ENCODE measurements around the gene GMCL1. TPM values are rescaled to one million over a fixed set of nuclear protein-coding genes. Genes with fewer than 3 reads are reported as not detected.

The GMCL1 gene
- total and polyA plus RNA-seq, 2 of the 13 experiments (the other 11 are each of a cell fraction or from before 2014, with no cell fraction given): 18.7 to 24.0 TPM

DNA sequence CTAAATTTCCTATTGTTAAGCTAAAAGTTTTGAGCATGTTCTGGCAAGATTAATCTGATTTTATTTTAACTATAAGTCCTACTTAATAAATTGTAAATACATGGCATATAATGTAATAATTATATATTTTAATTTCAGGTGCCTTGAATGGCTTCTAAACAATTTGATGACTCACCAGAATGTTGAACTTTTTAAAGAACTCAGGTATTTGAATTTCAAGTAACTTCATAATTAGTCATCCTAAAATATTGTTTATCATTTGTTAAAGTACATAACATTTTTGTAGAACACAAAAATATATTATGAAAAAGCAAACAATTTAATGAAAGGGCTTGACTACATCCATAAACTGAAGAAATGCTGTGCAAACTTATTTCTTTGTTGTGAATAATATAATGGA lies 14.5 kb downstream of the GMCL1 start:
- no peaks in the 10 kb centered on the region for H4K20me1 ChIP-seq (ENCODE audit: insufficient read depth, low read length)
- H3K27ac ChIP-seq (ENCODE audit: extremely low read length, insufficient read depth, low read length): no peak overlapping the region
- peaks cover 17 to 65% of the 10 kb centered on the region in 2 experiments for H3K36me3 ChIP-seq (replicated peaks in 1 of 2; ENCODE audit: control insufficient read depth in 1 of 2, insufficient read depth in 2 of 2, low read length in 2 of 2)
- FAIRE-seq (no peak), DNase-seq (ENCODE audit: low spot score) (no peak), ATAC-seq (no peak)
- no peak overlapping the region for H3K4me3 ChIP-seq (replicated peaks in 1 of 3; ENCODE audit: insufficient read depth in 1 of 3, low read depth in 2 of 3, low read length in 3 of 3)
- in situ Hi-C loops (cut with HindIII; ENCODE audit: extremely low pct_ligation_motif_present, low pct_unique_long_range_greater_than_20kb): no loop called here
- intact Hi-C loops (cut with micrococcal nuclease; ENCODE audit: unreplicated experiment): no loop called here
- no peak overlapping the region for H3K4me2 ChIP-seq (ENCODE audit: low read depth, low read length)
- no TSS peak for BruUV-seq (replicated peaks)
- ChIA-PET POLR2A (no interaction called here), CTCF (ENCODE audit: low intra/inter-chr PET ratio, low total read pairs) (no interaction called here)
- H3K79me2 ChIP-seq (ENCODE audit: insufficient read depth, low read length): no peaks in the 10 kb centered on the region
- no peaks in the 10 kb centered on the region for H3K27me3 ChIP-seq (ENCODE audit: control insufficient read depth in 1 of 2, insufficient read depth in 2 of 2, low read length in 2 of 2)
- no peaks in the 10 kb centered on the region for H3K9me3 ChIP-seq (ENCODE audit: low read length)
- no peak overlapping the region for H2AFZ ChIP-seq (ENCODE audit: low read length)
- H3K4me1 ChIP-seq (ENCODE audit: insufficient read depth, low read length): no peaks in the 10 kb centered on the region
- H3K9ac ChIP-seq (ENCODE audit: insufficient read depth, low read depth, low read length): no peak overlapping the region
- TF ChIP-seq MAFF (IDR thresholded peaks at IDR 0.05; ENCODE audit: low read depth, low read length) (peak; percentile 56), MAFK (conservative IDR thresholded peaks at IDR 0.05 in 1 of 2, IDR thresholded peaks at IDR 0.05 in 1 of 2; ENCODE audit: low read length in 2 of 2) (peak; percentile 65 to 75; a peak in 3 of 4 replicates), SMAD9 (CRISPR knock-in tag; IDR thresholded peaks at IDR 0.05) (no peak), ZNF674 (CRISPR knock-in tag; IDR thresholded peaks at IDR 0.05; ENCODE audit: low read depth) (no peak), ZNF652 (CRISPR knock-in tag; IDR thresholded peaks at IDR 0.05; ENCODE audit: borderline replicate concordance, low read depth) (no peak), MTF1 (CRISPR knock-in tag; IDR thresholded peaks at IDR 0.05) (no peak), SOX13 (IDR thresholded peaks at IDR 0.05) (no peak), SOX13 (CRISPR knock-in tag; conservative IDR thresholded peaks at IDR 0.05 in 1 of 2, IDR thresholded peaks at IDR 0.05 in 1 of 2) (no peak), TGIF2 (CRISPR knock-in tag; IDR thresholded peaks at IDR 0.05) (no peak), NCOA2 (CRISPR knock-in tag; IDR thresholded peaks at IDR 0.05) (no peak), FOXJ3 (CRISPR knock-in tag; IDR thresholded peaks at IDR 0.05; ENCODE audit: borderline replicate concordance) (no peak)
- TF ChIP-seq, protein P1, sequence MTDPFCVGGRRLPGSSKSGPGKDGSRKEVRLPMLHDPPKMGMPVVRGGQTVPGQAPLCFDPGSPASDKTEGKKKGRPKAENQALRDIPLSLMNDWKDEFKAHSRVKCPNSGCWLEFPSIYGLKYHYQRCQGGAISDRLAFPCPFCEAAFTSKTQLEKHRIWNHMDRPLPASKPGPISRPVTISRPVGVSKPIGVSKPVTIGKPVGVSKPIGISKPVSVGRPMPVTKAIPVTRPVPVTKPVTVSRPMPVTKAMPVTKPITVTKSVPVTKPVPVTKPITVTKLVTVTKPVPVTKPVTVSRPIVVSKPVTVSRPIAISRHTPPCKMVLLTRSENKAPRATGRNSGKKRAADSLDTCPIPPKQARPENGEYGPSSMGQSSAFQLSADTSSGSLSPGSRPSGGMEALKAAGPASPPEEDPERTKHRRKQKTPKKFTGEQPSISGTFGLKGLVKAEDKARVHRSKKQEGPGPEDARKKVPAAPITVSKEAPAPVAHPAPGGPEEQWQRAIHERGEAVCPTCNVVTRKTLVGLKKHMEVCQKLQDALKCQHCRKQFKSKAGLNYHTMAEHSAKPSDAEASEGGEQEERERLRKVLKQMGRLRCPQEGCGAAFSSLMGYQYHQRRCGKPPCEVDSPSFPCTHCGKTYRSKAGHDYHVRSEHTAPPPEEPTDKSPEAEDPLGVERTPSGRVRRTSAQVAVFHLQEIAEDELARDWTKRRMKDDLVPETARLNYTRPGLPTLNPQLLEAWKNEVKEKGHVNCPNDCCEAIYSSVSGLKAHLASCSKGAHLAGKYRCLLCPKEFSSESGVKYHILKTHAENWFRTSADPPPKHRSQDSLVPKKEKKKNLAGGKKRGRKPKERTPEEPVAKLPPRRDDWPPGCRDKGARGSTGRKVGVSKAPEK (CRISPR knock-in tag; IDR thresholded peaks at IDR 0.05; ENCODE audit: borderline replicate concordance): no peak
- TF ChIP-seq, protein P2, sequence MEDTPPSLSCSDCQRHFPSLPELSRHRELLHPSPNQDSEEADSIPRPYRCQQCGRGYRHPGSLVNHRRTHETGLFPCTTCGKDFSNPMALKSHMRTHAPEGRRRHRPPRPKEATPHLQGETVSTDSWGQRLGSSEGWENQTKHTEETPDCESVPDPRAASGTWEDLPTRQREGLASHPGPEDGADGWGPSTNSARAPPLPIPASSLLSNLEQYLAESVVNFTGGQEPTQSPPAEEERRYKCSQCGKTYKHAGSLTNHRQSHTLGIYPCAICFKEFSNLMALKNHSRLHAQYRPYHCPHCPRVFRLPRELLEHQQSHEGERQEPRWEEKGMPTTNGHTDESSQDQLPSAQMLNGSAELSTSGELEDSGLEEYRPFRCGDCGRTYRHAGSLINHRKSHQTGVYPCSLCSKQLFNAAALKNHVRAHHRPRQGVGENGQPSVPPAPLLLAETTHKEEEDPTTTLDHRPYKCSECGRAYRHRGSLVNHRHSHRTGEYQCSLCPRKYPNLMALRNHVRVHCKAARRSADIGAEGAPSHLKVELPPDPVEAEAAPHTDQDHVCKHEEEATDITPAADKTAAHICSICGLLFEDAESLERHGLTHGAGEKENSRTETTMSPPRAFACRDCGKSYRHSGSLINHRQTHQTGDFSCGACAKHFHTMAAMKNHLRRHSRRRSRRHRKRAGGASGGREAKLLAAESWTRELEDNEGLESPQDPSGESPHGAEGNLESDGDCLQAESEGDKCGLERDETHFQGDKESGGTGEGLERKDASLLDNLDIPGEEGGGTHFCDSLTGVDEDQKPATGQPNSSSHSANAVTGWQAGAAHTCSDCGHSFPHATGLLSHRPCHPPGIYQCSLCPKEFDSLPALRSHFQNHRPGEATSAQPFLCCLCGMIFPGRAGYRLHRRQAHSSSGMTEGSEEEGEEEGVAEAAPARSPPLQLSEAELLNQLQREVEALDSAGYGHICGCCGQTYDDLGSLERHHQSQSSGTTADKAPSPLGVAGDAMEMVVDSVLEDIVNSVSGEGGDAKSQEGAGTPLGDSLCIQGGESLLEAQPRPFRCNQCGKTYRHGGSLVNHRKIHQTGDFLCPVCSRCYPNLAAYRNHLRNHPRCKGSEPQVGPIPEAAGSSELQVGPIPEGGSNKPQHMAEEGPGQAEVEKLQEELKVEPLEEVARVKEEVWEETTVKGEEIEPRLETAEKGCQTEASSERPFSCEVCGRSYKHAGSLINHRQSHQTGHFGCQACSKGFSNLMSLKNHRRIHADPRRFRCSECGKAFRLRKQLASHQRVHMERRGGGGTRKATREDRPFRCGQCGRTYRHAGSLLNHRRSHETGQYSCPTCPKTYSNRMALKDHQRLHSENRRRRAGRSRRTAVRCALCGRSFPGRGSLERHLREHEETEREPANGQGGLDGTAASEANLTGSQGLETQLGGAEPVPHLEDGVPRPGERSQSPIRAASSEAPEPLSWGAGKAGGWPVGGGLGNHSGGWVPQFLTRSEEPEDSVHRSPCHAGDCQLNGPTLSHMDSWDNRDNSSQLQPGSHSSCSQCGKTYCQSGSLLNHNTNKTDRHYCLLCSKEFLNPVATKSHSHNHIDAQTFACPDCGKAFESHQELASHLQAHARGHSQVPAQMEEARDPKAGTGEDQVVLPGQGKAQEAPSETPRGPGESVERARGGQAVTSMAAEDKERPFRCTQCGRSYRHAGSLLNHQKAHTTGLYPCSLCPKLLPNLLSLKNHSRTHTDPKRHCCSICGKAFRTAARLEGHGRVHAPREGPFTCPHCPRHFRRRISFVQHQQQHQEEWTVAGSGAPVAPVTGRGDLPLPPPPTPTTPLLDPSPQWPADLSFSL (CRISPR knock-in tag; IDR thresholded peaks at IDR 0.05): no peak
- TF ChIP-seq, protein P3, sequence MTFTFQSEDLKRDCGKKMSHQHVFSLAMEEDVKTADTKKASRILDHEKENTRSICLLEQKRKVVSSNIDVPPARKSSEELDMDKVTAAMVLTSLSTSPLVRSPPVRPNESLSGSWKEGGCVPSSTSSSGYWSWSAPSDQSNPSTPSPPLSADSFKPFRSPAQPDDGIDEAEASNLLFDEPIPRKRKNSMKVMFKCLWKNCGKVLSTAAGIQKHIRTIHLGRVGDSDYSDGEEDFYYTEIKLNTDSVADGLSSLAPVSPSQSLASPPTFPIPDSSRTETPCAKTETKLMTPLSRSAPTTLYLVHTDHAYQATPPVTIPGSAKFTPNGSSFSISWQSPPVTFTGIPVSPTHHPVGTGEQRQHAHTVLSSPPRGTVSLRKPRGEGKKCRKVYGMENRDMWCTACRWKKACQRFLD (CRISPR knock-in tag; IDR thresholded peaks at IDR 0.05; ENCODE audit: borderline replicate concordance): no peak
- TF ChIP-seq, protein P4, sequence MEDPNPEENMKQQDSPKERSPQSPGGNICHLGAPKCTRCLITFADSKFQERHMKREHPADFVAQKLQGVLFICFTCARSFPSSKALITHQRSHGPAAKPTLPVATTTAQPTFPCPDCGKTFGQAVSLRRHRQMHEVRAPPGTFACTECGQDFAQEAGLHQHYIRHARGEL (CRISPR knock-in tag; IDR thresholded peaks at IDR 0.05): no peak
